Liver (tissue), 9 donors: ENCODE results near the gene ZBTB11. TPM values are rescaled to one million over a fixed set of nuclear protein-coding genes. Genes with fewer than 3 reads are reported as not detected.

Source experiments
- DNase-seq: peaks from one replicate; pipeline ENCODE4 v3.0.0-alpha.2; 2017; ENCODE audit warnings: low spot score
- H3K27ac ChIP-seq, 2 donors: one replicate each; pipeline ENCODE4 v1.7.0; 2013; ENCODE audit warnings: inconsistent platforms in 2 of 2, low read length in 2 of 2, control low read depth in 1 of 2, low read depth in 1 of 2, mild to moderate bottlenecking in 1 of 2
- H3K27me3 ChIP-seq, 4 donors: one replicate each; pipeline versions ENCODE4 v1.6.1 to v1.7.0; 2013; ENCODE audit warnings: low read length in 3 of 4, inconsistent platforms in 1 of 4, mild to moderate bottlenecking in 1 of 4, moderate library complexity in 1 of 4; ENCODE audit not compliant: control insufficient read depth in 4 of 4, insufficient read depth in 4 of 4
- H3K36me3 ChIP-seq, 4 donors: one replicate each; pipeline versions ENCODE4 v1.6.1 to v1.7.0; 2013; ENCODE audit warnings: low read length in 3 of 4, mild to moderate bottlenecking in 3 of 4, low read depth in 1 of 4, moderate library complexity in 1 of 4; ENCODE audit not compliant: control insufficient read depth in 4 of 4, insufficient read depth in 3 of 4
- H3K4me1 ChIP-seq, 4 donors: one replicate each; pipeline versions ENCODE4 v1.6.1 to v1.7.0; 2013; ENCODE audit warnings: low read length in 3 of 4, mild to moderate bottlenecking in 3 of 4, moderate library complexity in 1 of 4; ENCODE audit not compliant: control insufficient read depth in 4 of 4, insufficient read depth in 4 of 4
- H3K4me3 ChIP-seq, 3 donors: one replicate each; pipeline versions ENCODE4 v1.6.1 to v1.7.0; 2013; ENCODE audit warnings: low read length in 3 of 3, control low read depth in 1 of 3, low read depth in 1 of 3, mild to moderate bottlenecking in 1 of 3
- H3K9ac ChIP-seq, 2 donors: one replicate each; pipeline ENCODE4 v1.7.0; 2013; ENCODE audit warnings: low read length in 2 of 2, mild to moderate bottlenecking in 2 of 2, moderate library complexity in 2 of 2, control low read depth in 1 of 2, low read depth in 1 of 2
- H3K9me3 ChIP-seq, 4 donors: one replicate each; pipeline versions ENCODE4 v1.6.1 to v1.7.0; 2013; ENCODE audit warnings: low read length in 3 of 4; ENCODE audit not compliant: control insufficient read depth in 4 of 4
- EGR1 ChIP-seq, 2 donors: IDR thresholded peaks; 2 replicates each; pipeline ENCODE4 v1.6.1; 2016 to 2018; ENCODE audit warnings: antibody characterized with exemption in 2 of 2, low read depth in 2 of 2
- FOXA1 ChIP-seq: IDR thresholded peaks from 2 replicates; pipeline ENCODE4 v1.6.1; 2016; ENCODE audit warnings: antibody characterized with exemption
- GABPA ChIP-seq, 2 donors: IDR thresholded peaks in 1 of 2; conservative IDR thresholded peaks in 1 of 2; 2 replicates each; pipeline ENCODE4 v1.6.1; 2016; ENCODE audit warnings: antibody characterized with exemption in 2 of 2, mild to moderate bottlenecking in 1 of 2, moderate library complexity in 1 of 2
- HNF4A ChIP-seq, 2 donors: conservative IDR thresholded peaks; 2 replicates each; pipeline ENCODE4 v1.6.1; 2016; ENCODE audit warnings: antibody characterized with exemption in 2 of 2, mild to moderate bottlenecking in 2 of 2
- HNF4G ChIP-seq: IDR thresholded peaks from 2 replicates; pipeline ENCODE4 v1.6.1; 2016; ENCODE audit warnings: antibody characterized with exemption
- JUND ChIP-seq, 2 donors: IDR thresholded peaks; 2 replicates each; pipeline ENCODE4 v1.6.1; 2016; ENCODE audit warnings: antibody characterized with exemption in 2 of 2
- MAX ChIP-seq: IDR thresholded peaks from 2 replicates; pipeline ENCODE4 v1.6.1; 2016; ENCODE audit warnings: antibody characterized with exemption
- NR2F2 ChIP-seq: IDR thresholded peaks from 2 replicates; pipeline ENCODE4 v1.6.1; 2016; ENCODE audit warnings: antibody characterized with exemption
- RAD21 ChIP-seq, 2 donors: IDR thresholded peaks; 2 replicates each; pipeline ENCODE4 v1.6.1; 2016; ENCODE audit warnings: antibody characterized with exemption in 2 of 2, mild to moderate bottlenecking in 2 of 2
- REST ChIP-seq: IDR thresholded peaks from 2 replicates; pipeline ENCODE4 v1.6.1; 2016; ENCODE audit warnings: antibody characterized with exemption, mild to moderate bottlenecking
- RXRA ChIP-seq, 2 donors: IDR thresholded peaks; 2 replicates each; pipeline ENCODE4 v1.6.1; 2017 to 2018; ENCODE audit warnings: antibody characterized with exemption in 2 of 2, mild to moderate bottlenecking in 1 of 2
- TAF1 ChIP-seq: conservative IDR thresholded peaks from 2 replicates; pipeline ENCODE4 v1.6.1; 2016; ENCODE audit warnings: antibody characterized with exemption, mild to moderate bottlenecking
- YY1 ChIP-seq: IDR thresholded peaks from 2 replicates; pipeline ENCODE4 v1.6.1; 2016; ENCODE audit warnings: antibody characterized with exemption, mild to moderate bottlenecking
- WGBS: extraction: QIAGEN DNeasy Blood & Tissue Kit; methylation state at CpG from one replicate; pipeline ENCODE4 v1.1.7; 2013; 5-methylcytosine and 5-hydroxymethylcytosine counted together
- polyA plus RNA-seq, 2 donors: library from polyadenylated mRNA; stranded (reverse) in 1 of 2; unstranded in 1 of 2; fragments of 200-250 nt in 1 of 2; fragments of >200 nt in 1 of 2; fragmentation: Nextera tagmentation in 1 of 2; extraction: Ambion mirVana in 1 of 2; gene quantifications; one replicate each; pipeline versions ENCODE4 v1.2.1 to v1.2.3, GENCODE V29; 2013 to 2015
- total RNA-seq, 2 donors: library from RNA; depleted of rRNA; stranded (reverse); fragments of >200 nt; gene quantifications; one replicate each; pipeline ENCODE4 v1.2.3, GENCODE V29; 2014
- TF ChIP-seq, protein P1 (sequence below): IDR thresholded peaks from 2 replicates; pipeline ENCODE4 v1.6.1; 2016; ENCODE audit warnings: antibody characterized with exemption
- TF ChIP-seq, protein P2 (sequence below): IDR thresholded peaks from 2 replicates; pipeline ENCODE4 v1.6.1; 2016; ENCODE audit warnings: antibody characterized with exemption
- donor health status: healthy.
- donor health status: healthy.
- donor health status: healthy.
- donor health status: healthy.
- donor health status: healthy.

ZBTB11 gene
- total and polyA plus RNA-seq, 4 donors, result 3.8 to 18.7 (median 9.2) TPM

DNA sequence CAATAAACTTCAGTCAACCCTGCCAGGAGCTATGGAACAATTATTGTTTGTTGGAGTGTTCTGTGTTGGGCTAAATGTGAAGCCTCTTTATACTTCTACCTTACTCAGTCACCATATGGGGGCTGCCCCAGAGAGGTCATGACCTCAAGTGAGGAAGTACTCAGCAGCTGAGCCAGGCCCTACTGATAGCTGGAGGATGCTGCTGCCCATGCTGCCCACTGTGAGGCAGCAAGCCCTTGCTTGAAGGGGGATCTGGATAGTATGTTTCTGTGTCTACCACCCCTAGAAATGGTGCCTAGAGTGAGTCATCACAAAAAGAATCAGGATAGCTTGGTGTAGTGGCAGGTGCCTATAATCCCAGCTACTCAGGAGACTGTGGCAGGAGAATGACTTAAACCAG is 14.0 kb upstream of the ZBTB11 start:
- Histone ChIP-seq H3K27me3 (no peaks in the 10 kb centered on the region), H3K4me1 (peaks cover 0 to 8% (median 4%) of the 10 kb centered on the region in 4 donors), H3K9ac (no peak overlapping the region), H3K36me3 (no peaks in the 10 kb centered on the region), H3K27ac (no peak overlapping the region), H3K4me3 (no peak overlapping the region), H3K9me3 (no peaks in the 10 kb centered on the region)
- no peak for DNase-seq
- TF ChIP-seq, protein P1, sequence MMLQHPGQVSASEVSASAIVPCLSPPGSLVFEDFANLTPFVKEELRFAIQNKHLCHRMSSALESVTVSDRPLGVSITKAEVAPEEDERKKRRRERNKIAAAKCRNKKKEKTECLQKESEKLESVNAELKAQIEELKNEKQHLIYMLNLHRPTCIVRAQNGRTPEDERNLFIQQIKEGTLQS, result no peak
- TF ChIP-seq NR2F2, result no peak
- TF ChIP-seq, protein P2, sequence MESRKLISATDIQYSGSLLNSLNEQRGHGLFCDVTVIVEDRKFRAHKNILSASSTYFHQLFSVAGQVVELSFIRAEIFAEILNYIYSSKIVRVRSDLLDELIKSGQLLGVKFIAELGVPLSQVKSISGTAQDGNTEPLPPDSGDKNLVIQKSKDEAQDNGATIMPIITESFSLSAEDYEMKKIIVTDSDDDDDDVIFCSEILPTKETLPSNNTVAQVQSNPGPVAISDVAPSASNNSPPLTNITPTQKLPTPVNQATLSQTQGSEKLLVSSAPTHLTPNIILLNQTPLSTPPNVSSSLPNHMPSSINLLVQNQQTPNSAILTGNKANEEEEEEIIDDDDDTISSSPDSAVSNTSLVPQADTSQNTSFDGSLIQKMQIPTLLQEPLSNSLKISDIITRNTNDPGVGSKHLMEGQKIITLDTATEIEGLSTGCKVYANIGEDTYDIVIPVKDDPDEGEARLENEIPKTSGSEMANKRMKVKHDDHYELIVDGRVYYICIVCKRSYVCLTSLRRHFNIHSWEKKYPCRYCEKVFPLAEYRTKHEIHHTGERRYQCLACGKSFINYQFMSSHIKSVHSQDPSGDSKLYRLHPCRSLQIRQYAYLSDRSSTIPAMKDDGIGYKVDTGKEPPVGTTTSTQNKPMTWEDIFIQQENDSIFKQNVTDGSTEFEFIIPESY, result no peak
- TF ChIP-seq HNF4A (conservative IDR thresholded peaks at IDR 0.05), result no peak
- no peak for TF ChIP-seq YY1
- no peak for TF ChIP-seq EGR1 (IDR thresholded peaks at IDR 0.05; ENCODE audit: low read depth in 2 of 2)
- no peak for TF ChIP-seq HNF4G
- no peak for TF ChIP-seq RAD21 (IDR thresholded peaks at IDR 0.05)
- no peak for TF ChIP-seq GABPA (IDR thresholded peaks at IDR 0.05 in 1 of 2, conservative IDR thresholded peaks at IDR 0.05 in 1 of 2)
- TF ChIP-seq FOXA1, result no peak
- no peak for TF ChIP-seq MAX

DNA sequence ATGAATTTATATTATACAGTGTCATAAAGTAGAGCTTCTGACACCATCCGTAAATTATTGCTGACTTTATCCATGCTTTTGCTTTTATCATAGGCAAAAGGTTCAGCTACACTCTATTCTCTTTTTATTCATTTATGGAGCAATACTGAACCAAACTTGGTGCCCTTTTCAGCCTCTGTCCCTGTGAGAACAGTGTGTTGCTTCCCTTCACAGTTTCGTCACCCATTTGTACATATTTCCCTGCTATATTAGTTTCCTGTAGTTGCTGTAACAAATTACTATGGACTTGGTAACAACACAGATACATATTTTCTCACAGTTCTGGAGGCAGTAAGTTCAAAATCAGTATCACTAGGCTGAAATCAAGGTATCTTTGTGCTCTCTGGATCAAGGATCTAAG is 12.4 kb upstream of the ZBTB11 start:
- Histone ChIP-seq H3K27ac (no peak overlapping the region), H3K4me3 (no peak overlapping the region), H3K27me3 (no peaks in the 10 kb centered on the region), H3K4me1 (peaks cover 4 to 21% (median 10%) of the 10 kb centered on the region in 4 donors), H3K9ac (no peak overlapping the region), H3K36me3 (peaks cover 0 to 8% (median 3%) of the 10 kb centered on the region in 4 donors), H3K9me3 (no peaks in the 10 kb centered on the region)
- WGBS, result 88% methylated on average over 2 of the region's 2 CpGs
- DNase-seq, result no peak
- TF ChIP-seq RXRA (IDR thresholded peaks at IDR 0.05) (no peak), REST (no peak), JUND (IDR thresholded peaks at IDR 0.05) (no peak), TAF1 (no peak), FOXA1 (no peak), EGR1 (IDR thresholded peaks at IDR 0.05; ENCODE audit: low read depth in 2 of 2) (no peak), NR2F2 (no peak), MAX (no peak)
